Measurements from ENCODE around the gene TRIM37.

Gene TRIM37

DNA sequence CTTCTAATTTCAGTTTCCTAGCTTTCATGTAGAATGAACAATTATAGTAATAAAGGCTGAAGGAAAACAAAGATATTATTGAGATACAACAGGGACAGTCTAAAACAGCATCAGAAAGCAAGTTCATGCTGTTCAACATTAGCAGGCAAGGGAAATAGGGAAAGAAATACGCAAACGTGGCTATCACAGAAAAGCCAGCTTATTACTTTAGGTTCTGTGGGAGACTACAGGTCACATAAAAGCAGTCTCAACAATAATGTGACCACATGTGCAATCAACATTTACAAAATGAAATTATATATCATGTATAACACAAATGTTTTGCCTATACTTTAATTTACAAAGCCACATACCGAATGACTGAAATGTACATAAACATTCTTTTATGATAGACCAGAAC, 4.9 kb upstream of the TRIM37 start:
- Histone ChIP-seq H2AFZ (ENCODE audit: low read length) (no peak overlapping the region), H3K4me3 (ENCODE audit: low read length) (no peak overlapping the region), H3F3A (ENCODE audit: insufficient read depth, low read length) (peaks cover 9% of the 10 kb centered on the region), H3K9me2 (replicated peaks; ENCODE audit: insufficient read depth, low read length) (no peaks in the 10 kb centered on the region), H3K79me2 (ENCODE audit: low read length) (peaks cover 8% of the 10 kb centered on the region; the same call in 1 of the 2 replicates), H3K4me2 (ENCODE audit: low read depth, low read length) (no peak overlapping the region), H3K4me1 (ENCODE audit: low read length) (no peaks in the 10 kb centered on the region), H3K27me3 (replicated peaks; ENCODE audit: insufficient read depth, low read length) (no peaks in the 10 kb centered on the region), H3K9ac (ENCODE audit: low read length) (no peak overlapping the region), H3K36me3 (replicated peaks; ENCODE audit: insufficient read depth, low read length) (no peaks in the 10 kb centered on the region; the same call in 1 of the 2 replicates), H3K9me3 (replicated peaks; ENCODE audit: insufficient read depth, low read length) (no peaks in the 10 kb centered on the region), H4K20me1 (ENCODE audit: insufficient read depth, low read length) (no peaks in the 10 kb centered on the region), H3K27ac (ENCODE audit: low read length) (no peak overlapping the region)
- TF ChIP-seq, protein P1, sequence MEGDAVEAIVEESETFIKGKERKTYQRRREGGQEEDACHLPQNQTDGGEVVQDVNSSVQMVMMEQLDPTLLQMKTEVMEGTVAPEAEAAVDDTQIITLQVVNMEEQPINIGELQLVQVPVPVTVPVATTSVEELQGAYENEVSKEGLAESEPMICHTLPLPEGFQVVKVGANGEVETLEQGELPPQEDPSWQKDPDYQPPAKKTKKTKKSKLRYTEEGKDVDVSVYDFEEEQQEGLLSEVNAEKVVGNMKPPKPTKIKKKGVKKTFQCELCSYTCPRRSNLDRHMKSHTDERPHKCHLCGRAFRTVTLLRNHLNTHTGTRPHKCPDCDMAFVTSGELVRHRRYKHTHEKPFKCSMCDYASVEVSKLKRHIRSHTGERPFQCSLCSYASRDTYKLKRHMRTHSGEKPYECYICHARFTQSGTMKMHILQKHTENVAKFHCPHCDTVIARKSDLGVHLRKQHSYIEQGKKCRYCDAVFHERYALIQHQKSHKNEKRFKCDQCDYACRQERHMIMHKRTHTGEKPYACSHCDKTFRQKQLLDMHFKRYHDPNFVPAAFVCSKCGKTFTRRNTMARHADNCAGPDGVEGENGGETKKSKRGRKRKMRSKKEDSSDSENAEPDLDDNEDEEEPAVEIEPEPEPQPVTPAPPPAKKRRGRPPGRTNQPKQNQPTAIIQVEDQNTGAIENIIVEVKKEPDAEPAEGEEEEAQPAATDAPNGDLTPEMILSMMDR (IDR thresholded peaks at IDR 0.05; ENCODE audit: low read length), result no peak
- TF ChIP-seq EZH2 (optimal IDR thresholded peaks at IDR 0.05; ENCODE audit: low read depth, low read length) (no peak), EZH2phosphoT487 (IDR thresholded peaks at IDR 0.05; ENCODE audit: low read length) (no peak)
- DNase-seq, result no peak

DNA sequence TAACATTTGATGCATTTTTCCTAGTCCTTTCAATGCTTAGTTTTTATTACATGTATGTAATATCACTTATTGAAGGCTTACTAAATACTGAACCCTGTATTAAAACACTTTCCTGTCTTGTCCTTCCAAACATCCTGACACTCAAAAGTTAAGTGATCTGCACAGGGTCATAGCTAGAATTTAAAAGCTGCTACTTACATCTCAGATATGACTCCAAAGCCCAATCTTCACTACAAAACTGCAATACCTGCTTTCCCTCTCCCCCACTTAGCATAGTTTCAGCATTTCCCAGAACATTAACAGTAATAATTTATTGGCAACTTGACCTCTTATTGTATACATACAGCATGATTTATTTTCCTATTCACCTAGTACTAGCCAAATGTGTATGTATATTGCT, 4.3 kb upstream of the TRIM37 start:
- H4K20me1 ChIP-seq (ENCODE audit: insufficient read depth, low read length), result no peaks in the 10 kb centered on the region
- no peak overlapping the region for H3K27ac ChIP-seq (ENCODE audit: low read length)
- DNase-seq, result no peak
- H2AFZ ChIP-seq (ENCODE audit: low read length), result no peak overlapping the region
- no peak overlapping the region for H3K9ac ChIP-seq (ENCODE audit: low read length)
- H3K4me1 ChIP-seq (ENCODE audit: low read length), result no peaks in the 10 kb centered on the region
- H3K27me3 ChIP-seq (replicated peaks; ENCODE audit: insufficient read depth, low read length), result no peaks in the 10 kb centered on the region
- no peak overlapping the region for H3K4me2 ChIP-seq (ENCODE audit: low read depth, low read length)
- H3K9me2 ChIP-seq (replicated peaks; ENCODE audit: insufficient read depth, low read length), result no peaks in the 10 kb centered on the region
- H3K4me3 ChIP-seq (ENCODE audit: low read length), result no peak overlapping the region
- H3F3A ChIP-seq (ENCODE audit: insufficient read depth, low read length), result peaks cover 15% of the 10 kb centered on the region
- TF ChIP-seq, protein P1 (IDR thresholded peaks at IDR 0.05; ENCODE audit: low read length), result no peak
- TF ChIP-seq EZH2 (optimal IDR thresholded peaks at IDR 0.05; ENCODE audit: low read depth, low read length) (no peak), EZH2phosphoT487 (IDR thresholded peaks at IDR 0.05; ENCODE audit: low read length) (no peak)
- no peaks in the 10 kb centered on the region; the same call in 1 of the 2 replicates for H3K36me3 ChIP-seq (replicated peaks; ENCODE audit: insufficient read depth, low read length)
- H3K79me2 ChIP-seq (ENCODE audit: low read length), result peaks cover 12% of the 10 kb centered on the region
- no peaks in the 10 kb centered on the region for H3K9me3 ChIP-seq (replicated peaks; ENCODE audit: insufficient read depth, low read length)

DNA sequence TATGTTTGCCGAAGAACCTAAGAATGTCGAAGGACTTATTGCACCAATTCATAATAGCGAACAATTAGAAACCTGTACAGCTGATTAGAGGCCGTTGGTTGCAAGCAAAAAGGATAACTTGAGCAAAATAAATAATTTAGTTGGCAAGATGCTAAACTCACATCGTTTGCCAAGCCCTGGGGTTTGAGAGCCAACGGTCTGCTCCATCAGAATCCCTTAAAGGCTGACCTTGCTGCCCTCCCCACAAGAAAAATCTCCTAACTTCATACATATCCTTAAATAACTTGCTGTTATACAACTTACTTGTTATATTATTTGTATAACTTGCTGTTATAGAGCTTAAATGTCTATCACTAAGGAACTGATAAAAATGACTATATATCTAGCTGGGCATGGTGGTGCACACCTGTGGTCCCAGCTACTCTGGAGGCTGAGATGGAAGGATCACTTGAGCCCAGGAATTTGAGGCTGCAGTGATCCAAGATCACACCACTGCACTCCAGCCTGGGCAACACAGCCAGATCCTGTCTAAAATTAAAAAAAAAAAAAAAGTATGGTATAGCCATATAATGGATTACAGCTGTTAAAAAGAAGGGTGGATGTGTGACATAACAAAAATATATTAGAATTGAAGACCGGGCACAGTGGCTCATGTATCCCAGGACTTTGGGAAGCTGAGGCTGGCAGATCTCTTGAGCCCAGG, 1.9 kb upstream of the TRIM37 start:
- Histone ChIP-seq H3K36me3 (replicated peaks; ENCODE audit: insufficient read depth, low read length) (no peaks in the 10 kb centered on the region; the same call in 1 of the 2 replicates), H4K20me1 (ENCODE audit: insufficient read depth, low read length) (no peaks in the 10 kb centered on the region), H3K9me3 (replicated peaks; ENCODE audit: insufficient read depth, low read length) (no peaks in the 10 kb centered on the region), H3K9ac (ENCODE audit: low read length) (no peak overlapping the region), H3K27ac (ENCODE audit: low read length) (no peak overlapping the region), H3K4me2 (ENCODE audit: low read depth, low read length) (no peak overlapping the region), H3F3A (ENCODE audit: insufficient read depth, low read length) (peaks cover 20% of the 10 kb centered on the region), H3K79me2 (ENCODE audit: low read length) (peaks cover 28% of the 10 kb centered on the region), H3K4me1 (ENCODE audit: low read length) (peaks cover 8% of the 10 kb centered on the region), H2AFZ (ENCODE audit: low read length) (no peak overlapping the region), H3K27me3 (replicated peaks; ENCODE audit: insufficient read depth, low read length) (no peaks in the 10 kb centered on the region), H3K4me3 (ENCODE audit: low read length) (no peak overlapping the region), H3K9me2 (replicated peaks; ENCODE audit: insufficient read depth, low read length) (no peaks in the 10 kb centered on the region)
- no peak for DNase-seq
- TF ChIP-seq EZH2phosphoT487 (IDR thresholded peaks at IDR 0.05; ENCODE audit: low read length) (no peak), EZH2 (optimal IDR thresholded peaks at IDR 0.05; ENCODE audit: low read depth, low read length) (no peak)
- TF ChIP-seq, protein P1 (IDR thresholded peaks at IDR 0.05; ENCODE audit: low read length), result no peak

All from MM.1S (cell line).